Measurements from ENCODE around the gene GFM1. TPM values are rescaled to one million over a fixed set of nuclear protein-coding genes. Genes with fewer than 3 reads are reported as not detected.

Gene GFM1
- total RNA-seq, 4 donors from 2014 or later: 62.3 to 96.1 (median 66.1) TPM

DNA sequence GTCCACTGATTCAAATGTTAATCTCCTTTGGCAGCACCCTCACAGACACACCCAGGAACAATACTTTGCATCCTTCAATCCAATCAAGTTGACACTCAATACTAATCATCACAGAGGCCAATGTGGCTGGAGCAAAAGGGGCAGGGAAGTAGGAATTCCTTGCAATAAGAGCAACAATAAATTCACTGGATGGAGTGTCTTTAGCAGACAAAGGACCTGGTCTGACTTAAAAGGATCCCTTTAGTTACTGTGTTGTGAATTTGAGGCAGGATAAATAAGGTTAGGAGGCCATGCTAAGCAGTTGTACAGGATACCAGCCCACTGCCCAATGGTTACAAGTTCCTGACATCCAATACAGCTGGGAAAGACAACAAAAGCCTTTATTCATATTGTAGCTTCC, 12.3 kb upstream of the GFM1 start:
- no peak for DNase-seq
- no peaks in the 10 kb centered on the region for H3K9me3 ChIP-seq
- H3K36me3 ChIP-seq: no peaks in the 10 kb centered on the region
- H3K27ac ChIP-seq: no peak overlapping the region
- intact Hi-C loops (cut with DNase I): no loop called here
- no peak overlapping the region for H3K4me3 ChIP-seq (replicated peaks in 1 of 3)
- no peak for TF ChIP-seq POLR2A (IDR thresholded peaks at IDR 0.05)
- TF ChIP-seq, protein P1, sequence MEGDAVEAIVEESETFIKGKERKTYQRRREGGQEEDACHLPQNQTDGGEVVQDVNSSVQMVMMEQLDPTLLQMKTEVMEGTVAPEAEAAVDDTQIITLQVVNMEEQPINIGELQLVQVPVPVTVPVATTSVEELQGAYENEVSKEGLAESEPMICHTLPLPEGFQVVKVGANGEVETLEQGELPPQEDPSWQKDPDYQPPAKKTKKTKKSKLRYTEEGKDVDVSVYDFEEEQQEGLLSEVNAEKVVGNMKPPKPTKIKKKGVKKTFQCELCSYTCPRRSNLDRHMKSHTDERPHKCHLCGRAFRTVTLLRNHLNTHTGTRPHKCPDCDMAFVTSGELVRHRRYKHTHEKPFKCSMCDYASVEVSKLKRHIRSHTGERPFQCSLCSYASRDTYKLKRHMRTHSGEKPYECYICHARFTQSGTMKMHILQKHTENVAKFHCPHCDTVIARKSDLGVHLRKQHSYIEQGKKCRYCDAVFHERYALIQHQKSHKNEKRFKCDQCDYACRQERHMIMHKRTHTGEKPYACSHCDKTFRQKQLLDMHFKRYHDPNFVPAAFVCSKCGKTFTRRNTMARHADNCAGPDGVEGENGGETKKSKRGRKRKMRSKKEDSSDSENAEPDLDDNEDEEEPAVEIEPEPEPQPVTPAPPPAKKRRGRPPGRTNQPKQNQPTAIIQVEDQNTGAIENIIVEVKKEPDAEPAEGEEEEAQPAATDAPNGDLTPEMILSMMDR (IDR thresholded peaks at IDR 0.05): no peak
- H3K4me1 ChIP-seq: no peaks in the 10 kb centered on the region
- H3K27me3 ChIP-seq: no peaks in the 10 kb centered on the region

DNA sequence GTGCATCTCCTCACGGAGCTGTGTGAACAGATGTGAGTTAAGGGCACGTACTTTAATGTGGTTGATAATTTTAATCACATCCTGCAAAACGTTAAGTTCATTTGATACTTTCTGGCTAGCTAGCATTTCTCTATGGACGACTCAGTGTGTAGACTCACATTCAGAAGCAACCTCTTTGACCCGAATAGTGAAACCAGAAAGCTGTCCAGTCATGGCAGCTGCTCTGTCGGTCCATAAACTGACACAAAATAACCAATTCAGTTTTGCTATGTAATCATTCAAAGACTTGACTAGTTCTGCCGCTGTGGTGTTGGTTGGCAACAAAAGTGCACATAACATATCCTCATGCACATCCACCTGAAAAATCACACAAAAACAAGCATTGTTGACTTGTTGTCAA, 3.7 kb upstream of the GFM1 start:
- no peak for DNase-seq
- Histone ChIP-seq H3K36me3 (no peaks in the 10 kb centered on the region), H3K4me1 (peaks cover 6 to 7% of the 10 kb centered on the region in 2 donors), H3K9me3 (no peaks in the 10 kb centered on the region), H3K27ac (no peak overlapping the region), H3K27me3 (no peaks in the 10 kb centered on the region), H3K4me3 (replicated peaks in 1 of 3) (no peak overlapping the region)
- intact Hi-C loops (cut with DNase I): no loop called here
- no peak for TF ChIP-seq POLR2A (IDR thresholded peaks at IDR 0.05)
- TF ChIP-seq, protein P1 (IDR thresholded peaks at IDR 0.05): no peak
- 85 to 86% methylated on average over 7 of the region's 7 CpGs for WGBS, 2 donors

DNA sequence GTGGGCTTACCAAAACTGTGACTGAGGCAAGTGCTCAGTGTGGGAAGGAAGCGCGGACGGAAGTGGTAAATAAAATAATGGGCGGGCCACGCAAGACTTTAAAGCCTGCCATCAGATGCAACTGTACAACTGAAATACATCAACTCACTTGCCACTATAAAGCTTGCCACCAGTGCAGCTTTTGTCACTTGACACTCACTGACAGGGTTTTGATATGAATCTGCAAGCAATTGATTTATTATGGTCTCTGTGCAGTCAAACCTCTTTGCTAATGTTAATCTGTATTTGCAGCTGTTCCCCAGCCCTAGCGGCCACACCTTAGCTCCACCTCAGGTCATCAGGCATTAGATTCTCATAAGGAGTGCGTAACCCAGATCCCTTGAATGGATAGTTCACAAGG, 2.3 kb upstream of the GFM1 start:
- no peak for TF ChIP-seq POLR2A (IDR thresholded peaks at IDR 0.05)
- TF ChIP-seq, protein P1 (IDR thresholded peaks at IDR 0.05): no peak
- Histone ChIP-seq H3K4me1 (peaks cover 6 to 7% of the 10 kb centered on the region in 2 donors), H3K36me3 (peaks cover 0 to 2% of the 10 kb centered on the region in 2 donors), H3K27me3 (no peaks in the 10 kb centered on the region), H3K4me3 (replicated peaks in 1 of 3) (no peak overlapping the region), H3K9me3 (no peaks in the 10 kb centered on the region), H3K27ac (no peak overlapping the region)
- no peak for DNase-seq
- intact Hi-C loops (cut with DNase I): no loop called here
- WGBS, 2 donors: 93 to 97% methylated on average over 7 of the region's 7 CpGs

DNA sequence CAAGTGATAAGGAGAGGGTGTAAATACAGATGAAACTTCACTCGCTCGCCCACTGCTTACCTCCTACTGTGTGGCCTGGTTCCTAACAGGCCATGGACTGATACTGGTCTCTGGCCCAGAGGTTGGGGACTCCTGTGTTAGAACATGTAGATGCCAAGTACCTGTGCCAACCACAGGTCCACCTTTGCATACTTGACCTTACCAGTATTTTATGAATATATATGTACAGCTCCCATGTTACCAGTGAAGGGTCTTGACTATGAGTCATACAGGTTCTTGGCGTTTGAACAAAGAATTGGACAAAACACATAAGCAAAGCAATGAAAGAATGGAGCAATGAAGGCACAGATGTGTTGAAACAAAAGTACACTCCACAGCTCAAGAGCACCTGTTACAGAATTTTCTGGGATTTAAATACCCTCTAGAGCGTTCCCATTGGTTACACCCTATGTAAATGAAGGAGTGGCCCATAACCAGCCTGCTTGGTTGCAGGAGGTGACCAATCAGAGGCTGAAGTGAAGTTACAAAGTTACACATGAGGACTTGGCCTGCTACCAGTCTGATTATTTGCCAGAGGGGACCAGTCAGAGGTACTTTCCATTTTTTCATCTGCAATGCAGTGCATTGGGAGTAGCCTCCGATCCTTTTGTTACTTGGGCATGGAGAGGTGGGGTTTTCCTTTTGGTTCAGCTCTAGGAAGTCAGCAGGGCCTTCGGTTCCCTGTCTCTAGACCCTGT, 1.7 kb upstream of the GFM1 start:
- Histone ChIP-seq H3K36me3 (peaks cover 0 to 3% of the 10 kb centered on the region in 2 donors), H3K27me3 (no peaks in the 10 kb centered on the region), H3K4me3 (replicated peaks in 1 of 3) (no peak overlapping the region), H3K9me3 (no peaks in the 10 kb centered on the region), H3K4me1 (peaks cover 6 to 7% of the 10 kb centered on the region in 2 donors), H3K27ac (no peak overlapping the region)
- no peak for TF ChIP-seq POLR2A (IDR thresholded peaks at IDR 0.05)
- TF ChIP-seq, protein P1 (IDR thresholded peaks at IDR 0.05): no peak
- DNase-seq: no peak
- intact Hi-C loops (cut with DNase I): no loop called here
- 85 to 93% methylated on average over 6 of the region's 6 CpGs for WGBS, 2 donors

DNA sequence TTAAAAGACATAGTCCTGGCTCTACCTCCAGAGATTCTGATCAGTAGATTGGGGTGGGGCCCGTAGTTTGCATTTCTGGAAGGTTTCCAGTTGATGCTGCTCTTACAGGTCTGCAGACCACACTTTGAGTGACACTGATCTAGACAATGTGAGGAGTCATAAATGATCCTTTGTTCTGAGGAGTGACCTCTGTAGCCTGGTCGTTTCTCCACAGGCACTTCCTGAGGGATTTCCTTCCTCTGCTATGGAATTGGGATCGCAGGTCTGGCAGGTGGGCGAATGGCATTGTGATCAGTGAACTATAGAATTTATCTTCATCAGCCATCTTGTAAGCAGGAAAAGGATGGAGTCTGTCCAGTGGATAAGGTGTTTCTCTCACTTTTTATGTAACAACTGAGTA, 5.5 kb downstream of the GFM1 start:
- no peak for TF ChIP-seq POLR2A (IDR thresholded peaks at IDR 0.05)
- 48 to 68% methylated on average over 4 of the region's 4 CpGs for WGBS, 2 donors
- Histone ChIP-seq H3K27ac (no peak overlapping the region), H3K4me3 (replicated peaks in 1 of 3) (no peak overlapping the region), H3K36me3 (peaks cover 21 to 47% of the 10 kb centered on the region in 2 donors), H3K27me3 (no peaks in the 10 kb centered on the region), H3K4me1 (peaks cover 6 to 7% of the 10 kb centered on the region in 2 donors), H3K9me3 (no peaks in the 10 kb centered on the region)
- no peak for DNase-seq
- intact Hi-C loops (cut with DNase I): no loop called here
